ENCODE results near the gene OR8A1.

OR8A1 gene

DNA sequence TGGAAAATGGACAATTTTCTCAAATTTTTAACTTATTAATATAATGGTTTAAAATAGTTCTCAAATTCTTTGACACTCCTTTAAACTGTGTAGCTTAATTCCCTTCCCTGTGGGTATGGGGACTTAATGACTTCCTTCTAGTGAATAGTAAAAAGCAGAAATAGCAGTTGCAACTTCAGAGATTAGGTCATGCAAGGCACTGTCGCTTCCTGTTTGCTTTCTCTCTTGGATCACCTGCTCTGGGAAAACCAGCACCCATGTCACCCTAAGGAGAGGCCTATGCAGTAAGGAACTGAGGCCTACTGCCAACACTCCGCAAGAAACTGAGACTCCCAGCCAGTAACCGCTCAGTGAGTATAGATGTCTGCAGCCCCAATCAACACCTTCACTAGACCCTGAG, 35.9 kb downstream of the OR8A1 start:
- TF ChIP-seq, protein P1, sequence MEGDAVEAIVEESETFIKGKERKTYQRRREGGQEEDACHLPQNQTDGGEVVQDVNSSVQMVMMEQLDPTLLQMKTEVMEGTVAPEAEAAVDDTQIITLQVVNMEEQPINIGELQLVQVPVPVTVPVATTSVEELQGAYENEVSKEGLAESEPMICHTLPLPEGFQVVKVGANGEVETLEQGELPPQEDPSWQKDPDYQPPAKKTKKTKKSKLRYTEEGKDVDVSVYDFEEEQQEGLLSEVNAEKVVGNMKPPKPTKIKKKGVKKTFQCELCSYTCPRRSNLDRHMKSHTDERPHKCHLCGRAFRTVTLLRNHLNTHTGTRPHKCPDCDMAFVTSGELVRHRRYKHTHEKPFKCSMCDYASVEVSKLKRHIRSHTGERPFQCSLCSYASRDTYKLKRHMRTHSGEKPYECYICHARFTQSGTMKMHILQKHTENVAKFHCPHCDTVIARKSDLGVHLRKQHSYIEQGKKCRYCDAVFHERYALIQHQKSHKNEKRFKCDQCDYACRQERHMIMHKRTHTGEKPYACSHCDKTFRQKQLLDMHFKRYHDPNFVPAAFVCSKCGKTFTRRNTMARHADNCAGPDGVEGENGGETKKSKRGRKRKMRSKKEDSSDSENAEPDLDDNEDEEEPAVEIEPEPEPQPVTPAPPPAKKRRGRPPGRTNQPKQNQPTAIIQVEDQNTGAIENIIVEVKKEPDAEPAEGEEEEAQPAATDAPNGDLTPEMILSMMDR (conservative IDR thresholded peaks at IDR 0.05; ENCODE audit: low read depth, low read length), result no peak
- no peak for DNase-seq (ENCODE audit: low read depth)
- H3K4me3 ChIP-seq (ENCODE audit: low read depth, low read length), result no peak overlapping the region

DNA sequence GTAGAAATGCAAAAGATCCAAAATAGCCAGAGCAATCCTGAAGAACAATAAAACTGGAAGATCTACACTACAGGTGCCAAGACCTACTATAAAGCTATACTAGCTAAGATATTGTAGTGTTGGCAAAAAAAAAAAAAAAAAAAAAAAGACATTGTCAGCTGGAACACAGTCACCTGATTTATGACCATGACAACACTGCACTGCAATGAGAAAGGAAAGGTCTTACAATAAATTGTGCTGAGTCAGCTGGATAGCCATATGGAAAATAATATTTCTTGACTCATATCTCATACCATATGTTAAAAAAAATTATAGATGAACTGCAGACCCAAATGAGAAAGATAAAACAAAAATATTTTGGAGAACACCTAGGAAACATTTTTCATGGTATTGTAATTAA, 38.4 kb downstream of the OR8A1 start:
- DNase-seq (ENCODE audit: low read depth), result no peak
- no peak overlapping the region for H3K4me3 ChIP-seq (ENCODE audit: low read depth, low read length)
- TF ChIP-seq, protein P1 (conservative IDR thresholded peaks at IDR 0.05; ENCODE audit: low read depth, low read length), result no peak

DNA sequence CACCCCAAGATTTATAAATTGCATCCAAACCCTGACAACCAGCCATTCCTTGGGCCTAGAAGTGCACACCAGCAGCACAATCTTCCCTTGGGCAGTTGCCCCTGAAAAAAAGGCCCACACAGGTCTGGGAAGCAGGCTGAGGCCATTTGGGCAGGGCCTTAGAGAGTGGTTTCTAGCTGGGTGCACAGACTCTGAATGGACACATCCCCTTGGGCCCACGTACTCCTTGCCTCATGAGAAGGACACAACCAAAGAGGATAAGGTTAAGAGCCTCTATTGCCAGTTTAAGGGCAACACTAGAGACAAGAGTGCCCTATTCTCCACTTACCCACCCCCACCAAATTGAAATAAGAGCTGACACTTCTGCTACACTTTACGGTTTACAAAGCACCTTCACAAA, 40.5 kb downstream of the OR8A1 start:
- no peak overlapping the region for H3K4me3 ChIP-seq (ENCODE audit: low read depth, low read length)
- TF ChIP-seq, protein P1 (conservative IDR thresholded peaks at IDR 0.05; ENCODE audit: low read depth, low read length), result no peak
- DNase-seq (ENCODE audit: low read depth), result no peak

DNA sequence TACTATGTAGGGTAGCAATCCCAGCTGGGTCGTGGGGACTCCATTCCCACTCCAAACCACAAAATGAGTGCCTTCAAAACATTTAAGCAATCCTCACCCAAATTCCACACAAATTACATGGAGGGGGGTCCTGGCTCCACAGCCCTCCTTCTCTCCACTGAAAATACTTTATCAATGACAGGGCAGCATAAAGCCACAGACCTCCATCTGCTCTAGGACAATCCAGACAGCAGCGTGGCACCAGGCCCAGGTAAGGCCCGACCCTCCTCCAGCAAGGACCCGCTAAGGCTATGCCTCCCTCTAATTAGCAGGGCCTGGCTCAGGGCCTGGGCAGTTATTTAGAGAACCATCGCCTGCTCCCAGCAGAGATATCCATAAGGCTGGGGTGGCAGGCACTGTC, 41.3 kb downstream of the OR8A1 start, which contains the start of gene PANX3:
TSS of gene PANX3 (plus strand) at position 365 of the 400 bp plus-strand sequence. CDS start 129 bp downstream, outside the sequence.
- H3K4me3 ChIP-seq (ENCODE audit: low read depth, low read length), result no peak within 1 kb of the TSS
- TF ChIP-seq, protein P1 (conservative IDR thresholded peaks at IDR 0.05; ENCODE audit: low read depth, low read length), result no peak
- DNase-seq (ENCODE audit: low read depth), result no peak

DNA sequence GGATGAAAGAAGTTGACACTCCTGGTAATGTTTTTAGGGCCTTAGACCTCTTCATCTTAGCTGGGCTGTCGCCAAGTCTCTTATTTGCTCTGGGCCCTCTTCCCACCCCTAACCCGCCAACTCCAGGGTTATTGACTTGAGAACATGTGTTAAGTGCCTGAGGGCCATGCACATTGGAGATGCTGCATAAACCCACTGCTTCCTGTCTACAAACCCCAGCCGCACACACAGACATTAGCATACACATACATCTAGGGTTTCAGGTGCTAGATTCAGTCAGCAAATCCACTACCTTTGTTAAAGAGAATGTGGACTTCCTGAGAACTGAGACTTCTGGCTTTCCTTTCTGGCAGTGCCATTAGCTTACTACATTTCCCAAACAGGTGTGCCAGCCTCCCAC, 42.2 kb downstream of the OR8A1 start:
- no peak overlapping the region for H3K4me3 ChIP-seq (ENCODE audit: low read depth, low read length)
- no peak for DNase-seq (ENCODE audit: low read depth)
- TF ChIP-seq, protein P1 (conservative IDR thresholded peaks at IDR 0.05; ENCODE audit: low read depth, low read length), result no peak

DNA sequence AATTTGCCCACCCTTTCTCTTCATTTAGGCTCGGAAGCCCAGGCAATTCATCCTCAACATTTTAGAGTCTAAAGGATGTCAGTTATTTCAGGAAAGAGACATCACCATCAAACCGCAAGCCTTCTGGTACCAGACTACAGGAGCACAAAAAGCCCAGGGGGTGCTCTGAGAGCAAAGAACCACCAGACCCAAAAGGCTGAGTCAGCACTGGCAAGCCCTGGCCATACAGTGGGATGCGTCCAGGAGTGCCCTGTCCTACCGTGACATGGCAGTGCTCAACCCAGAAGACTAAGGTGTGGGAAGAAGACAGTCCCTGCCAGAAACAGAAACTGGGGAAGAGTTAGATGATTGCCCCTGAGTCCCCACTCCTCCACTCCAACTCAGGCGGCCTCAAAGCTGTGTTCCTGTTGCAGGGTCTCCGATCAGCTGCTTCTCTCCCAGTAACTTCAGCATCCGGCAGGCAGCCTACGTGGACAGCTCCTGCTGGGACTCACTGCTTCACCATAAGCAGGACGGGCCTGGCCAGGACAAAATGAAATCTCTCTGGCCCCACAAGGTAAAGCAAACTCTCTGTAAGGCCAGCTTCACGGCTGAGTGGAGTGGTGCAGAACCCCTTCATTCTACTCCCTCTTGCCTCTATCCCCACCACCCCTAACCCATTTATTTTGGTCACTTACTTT, 42.9 kb downstream of the OR8A1 start:
- H3K4me3 ChIP-seq (ENCODE audit: low read depth, low read length), result no peak overlapping the region
- DNase-seq (ENCODE audit: low read depth), result peak; percentile 48
- TF ChIP-seq, protein P1 (conservative IDR thresholded peaks at IDR 0.05; ENCODE audit: low read depth, low read length), result no peak

DNA sequence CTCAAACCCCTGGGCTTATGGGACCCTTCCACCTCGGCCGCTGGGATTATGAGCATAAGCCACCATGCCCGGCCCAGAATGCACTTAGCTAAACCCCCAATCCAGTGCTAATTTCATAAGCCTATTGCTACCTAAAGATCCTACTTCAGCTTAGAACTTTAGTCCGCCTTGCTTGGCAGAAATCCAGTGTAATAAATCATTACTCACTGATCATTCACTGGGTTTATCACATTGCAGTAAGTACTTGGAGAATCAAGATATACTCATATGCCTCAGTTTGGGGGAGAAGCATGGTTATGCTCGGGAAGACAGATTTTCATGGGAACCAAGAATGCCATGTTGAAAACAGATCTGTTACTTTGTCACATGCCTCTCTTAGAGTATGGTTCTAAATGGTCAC, 49.1 kb downstream of the OR8A1 start:
- TF ChIP-seq, protein P1 (conservative IDR thresholded peaks at IDR 0.05; ENCODE audit: low read depth, low read length), result no peak
- DNase-seq (ENCODE audit: low read depth), result no peak
- no peak overlapping the region for H3K4me3 ChIP-seq (ENCODE audit: low read depth, low read length)
